ENCODE data around the gene REN.
A peak's percentile ranks its signal among the peaks of the same experiment; 100 is the strongest.

Gene REN

GRCh38 chr1:204152310-204153044 is 13.7 kb downstream of the REN start:
- Histone ChIP-seq H3K4me2 (ENCODE audit: low read depth, low read length, poor library complexity, severe bottlenecking) (peak overlapping the region; percentile 84), H3K4me1 (ENCODE audit: insufficient read depth, low read length, poor library complexity, severe bottlenecking) (peaks cover 4% of the 10 kb centered on the region), H3K79me2 (ENCODE audit: insufficient read depth, low read length) (no peaks in the 10 kb centered on the region), H3K27me3 (ENCODE audit: insufficient read depth, low read length, poor library complexity, severe bottlenecking) (no peaks in the 10 kb centered on the region), H3F3A (ENCODE audit: low read depth) (no peaks in the 10 kb centered on the region), H3K4me3 (ENCODE audit: low read length, poor library complexity, severe bottlenecking) (peak overlapping the region; percentile 73), H4K20me1 (ENCODE audit: insufficient read depth, low read length, poor library complexity, severe bottlenecking) (no peaks in the 10 kb centered on the region), H3K36me3 (ENCODE audit: insufficient read depth, low read length) (no peaks in the 10 kb centered on the region), H3K9me3 (ENCODE audit: insufficient read depth, low read depth, low read length) (no peaks in the 10 kb centered on the region), H2AFZ (ENCODE audit: low read length) (peak overlapping the region; percentile 87; the same call in 1 of the 2 replicates), H3K9ac (ENCODE audit: low read depth, low read length, poor library complexity, severe bottlenecking) (peak overlapping the region; percentile 61), H3K9me2 (replicated peaks; ENCODE audit: low read depth, low read length) (no peaks in the 10 kb centered on the region)
- TF ChIP-seq CTCF (conservative IDR thresholded peaks at IDR 0.05; ENCODE audit: low read length) = no peak
- no peak for TF ChIP-seq EZH2phosphoT487 (IDR thresholded peaks at IDR 0.05; ENCODE audit: borderline replicate concordance)

GRCh38 chr1:204151552-204152309 is 14.4 kb downstream of the REN start, which contains the start of gene ETNK2:
TSS of gene ETNK2 (minus strand) at chr1:204152044. CDS start at chr1:204151852, 192 bp downstream.
- no peaks in the 10 kb centered on the region for H3K79me2 ChIP-seq (ENCODE audit: insufficient read depth, low read length)
- H4K20me1 ChIP-seq (ENCODE audit: insufficient read depth, low read length, poor library complexity, severe bottlenecking) = no peaks in the 10 kb centered on the region
- TF ChIP-seq CTCF (conservative IDR thresholded peaks at IDR 0.05; ENCODE audit: low read length) = no peak
- TF ChIP-seq EZH2phosphoT487 (IDR thresholded peaks at IDR 0.05; ENCODE audit: borderline replicate concordance) = no peak
- no peaks in the 10 kb centered on the region for H3K9me2 ChIP-seq (replicated peaks; ENCODE audit: low read depth, low read length)
- H3K4me2 ChIP-seq (ENCODE audit: low read depth, low read length, poor library complexity, severe bottlenecking) = peak within 1 kb of the TSS; percentile 84
- H3K36me3 ChIP-seq (ENCODE audit: insufficient read depth, low read length) = no peaks in the 10 kb centered on the region
- H3K9me3 ChIP-seq (ENCODE audit: insufficient read depth, low read depth, low read length) = no peaks in the 10 kb centered on the region
- peak within 1 kb of the TSS; percentile 61 for H3K9ac ChIP-seq (ENCODE audit: low read depth, low read length, poor library complexity, severe bottlenecking)
- H2AFZ ChIP-seq (ENCODE audit: low read length) = peak within 1 kb of the TSS; percentile 87; the same call in 1 of the 2 replicates
- H3K4me3 ChIP-seq (ENCODE audit: low read length, poor library complexity, severe bottlenecking) = peak within 1 kb of the TSS; percentile 73
- no peaks in the 10 kb centered on the region for H3K27me3 ChIP-seq (ENCODE audit: insufficient read depth, low read length, poor library complexity, severe bottlenecking)
- no peaks in the 10 kb centered on the region for H3F3A ChIP-seq (ENCODE audit: low read depth)
- H3K4me1 ChIP-seq (ENCODE audit: insufficient read depth, low read length, poor library complexity, severe bottlenecking) = peaks cover 4% of the 10 kb centered on the region

- Histone ChIP-seq H3K9ac (ENCODE audit: low read depth, low read length, poor library complexity, severe bottlenecking) (no peak overlapping the region), H3K4me3 (ENCODE audit: low read length, poor library complexity, severe bottlenecking) (no peak overlapping the region), H3F3A (ENCODE audit: low read depth) (no peaks in the 10 kb centered on the region), H3K79me2 (ENCODE audit: insufficient read depth, low read length) (no peaks in the 10 kb centered on the region), H3K4me1 (ENCODE audit: insufficient read depth, low read length, poor library complexity, severe bottlenecking) (peaks cover 4% of the 10 kb centered on the region), H3K36me3 (ENCODE audit: insufficient read depth, low read length) (no peaks in the 10 kb centered on the region), H3K9me2 (replicated peaks; ENCODE audit: low read depth, low read length) (no peaks in the 10 kb centered on the region), H3K9me3 (ENCODE audit: insufficient read depth, low read depth, low read length) (no peaks in the 10 kb centered on the region), H2AFZ (ENCODE audit: low read length) (no peak overlapping the region; the same call in 1 of the 2 replicates), H3K27me3 (ENCODE audit: insufficient read depth, low read length, poor library complexity, severe bottlenecking) (no peaks in the 10 kb centered on the region), H3K4me2 (ENCODE audit: low read depth, low read length, poor library complexity, severe bottlenecking) (peak overlapping the region; percentile 84), H4K20me1 (ENCODE audit: insufficient read depth, low read length, poor library complexity, severe bottlenecking) (no peaks in the 10 kb centered on the region)
- TF ChIP-seq CTCF (conservative IDR thresholded peaks at IDR 0.05; ENCODE audit: low read length) = no peak
- TF ChIP-seq EZH2phosphoT487 (IDR thresholded peaks at IDR 0.05; ENCODE audit: borderline replicate concordance) = no peak
Measured at GRCh38 chr1:204150702-204151551, 15.2 kb downstream of the REN start.

Measured in Loucy (cell line).